NCI-H2196 (cell line): ENCODE data around the gene SERGEF.
"Not testable (repeated sequence)": the region's sequence is repeated elsewhere in the genome, so short reads cannot be mapped to it uniquely, and the experiment has no call there.

Experiments used
- DNase-seq: peaks from one replicate; lab custom pipeline; 2025; ENCODE audit not compliant: unreplicated experiment; lab: John Stamatoyannopoulos, UW

Gene SERGEF

GRCh38 chr11:18000760-18001159 is 12.1 kb downstream of the SERGEF start:
- no peak for DNase-seq

DNA sequence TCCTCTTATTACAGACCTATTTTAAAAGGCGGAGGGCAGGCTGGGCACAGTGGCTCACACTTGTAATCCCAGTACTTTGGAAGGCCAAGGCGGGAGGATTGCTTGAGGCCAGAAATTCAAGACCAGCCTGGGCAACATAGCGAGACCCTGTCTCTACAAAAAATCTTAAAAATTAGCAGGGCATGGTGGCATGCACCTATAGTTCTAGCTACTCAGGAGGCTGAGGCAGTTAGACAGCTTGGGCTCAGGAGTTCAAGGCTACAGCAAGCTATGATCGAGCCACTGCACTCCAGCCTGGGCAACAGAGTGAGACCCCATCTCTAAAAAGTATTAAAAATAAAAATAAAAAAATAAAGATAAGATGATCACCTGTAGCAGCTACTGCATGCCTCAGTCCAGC is 12.7 kb downstream of the SERGEF start:
- DNase-seq = not testable (repeated sequence)

DNA sequence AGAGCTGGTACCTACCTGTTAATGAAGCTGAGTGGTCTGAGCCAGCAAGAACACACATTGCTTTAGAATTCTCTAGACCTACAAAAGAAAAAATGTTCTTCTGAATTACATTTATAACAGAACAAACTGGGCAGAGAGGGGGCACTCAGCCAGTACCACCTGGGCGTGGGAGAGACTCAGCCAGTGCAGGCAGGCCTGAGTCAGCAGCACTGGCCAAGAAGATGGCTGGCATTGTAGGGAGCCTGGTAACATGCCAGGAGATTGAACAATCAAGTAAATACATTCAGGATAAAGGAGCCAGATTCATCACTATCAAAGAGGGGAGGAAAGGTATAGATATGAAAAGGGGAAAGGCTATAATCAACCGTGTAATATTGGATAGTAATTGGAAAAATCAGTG is 19.9 kb downstream of the SERGEF start:
- peak; percentile 28 for DNase-seq

GRCh38 chr11:17991783-17992433 is 20.9 kb downstream of the SERGEF start:
- peak; percentile 55 for DNase-seq

DNA sequence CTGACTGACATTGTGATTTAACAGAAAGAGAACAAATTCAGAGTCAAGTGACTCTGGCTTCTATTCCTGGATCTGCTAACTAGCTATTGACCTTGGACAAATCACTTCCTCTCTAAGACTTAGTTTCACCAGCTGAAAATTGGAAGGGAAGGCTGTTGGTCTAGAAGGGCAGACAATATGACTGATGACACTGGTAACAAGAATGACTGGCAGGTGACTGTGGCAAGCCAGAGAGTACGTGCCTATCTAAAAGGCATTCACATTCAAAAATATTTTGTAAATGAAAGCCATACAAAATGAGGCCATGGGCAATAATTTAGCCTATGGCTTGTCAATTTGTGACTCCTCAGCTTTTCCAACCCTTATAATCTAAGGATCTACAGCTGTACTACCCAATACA is 23.5 kb downstream of the SERGEF start:
- no peak for DNase-seq

- peak; percentile 84 for DNase-seq
Observed at GRCh38 chr11:17988465-17988864, 24.4 kb downstream of the SERGEF start.

GRCh38 chr11:17987826-17988225 is 25.0 kb downstream of the SERGEF start:
- DNase-seq = no peak

DNA sequence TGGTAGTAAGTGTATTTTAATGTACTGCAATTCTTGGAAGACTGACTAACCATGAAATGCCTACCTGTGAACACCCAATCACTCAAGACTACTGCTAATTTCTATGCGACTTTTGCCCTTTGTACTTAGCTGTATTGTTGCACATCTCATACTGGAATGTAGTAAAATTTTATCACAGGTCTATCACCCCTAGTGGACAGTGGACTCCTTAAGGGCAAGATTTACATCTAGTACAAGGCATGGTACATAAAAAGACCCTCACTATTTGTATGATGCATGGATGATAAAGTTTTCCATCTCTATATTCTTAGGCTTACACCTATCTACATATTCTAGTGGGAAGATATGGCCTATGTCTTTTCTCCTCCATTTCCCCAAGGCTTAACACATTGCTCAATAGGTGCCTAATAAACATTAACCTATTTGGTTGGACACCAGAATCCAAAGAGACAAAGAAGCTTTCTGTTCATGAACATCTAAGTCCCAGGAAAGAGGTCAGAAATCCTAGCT is 26.1 kb downstream of the SERGEF start:
- DNase-seq = no peak

DNA sequence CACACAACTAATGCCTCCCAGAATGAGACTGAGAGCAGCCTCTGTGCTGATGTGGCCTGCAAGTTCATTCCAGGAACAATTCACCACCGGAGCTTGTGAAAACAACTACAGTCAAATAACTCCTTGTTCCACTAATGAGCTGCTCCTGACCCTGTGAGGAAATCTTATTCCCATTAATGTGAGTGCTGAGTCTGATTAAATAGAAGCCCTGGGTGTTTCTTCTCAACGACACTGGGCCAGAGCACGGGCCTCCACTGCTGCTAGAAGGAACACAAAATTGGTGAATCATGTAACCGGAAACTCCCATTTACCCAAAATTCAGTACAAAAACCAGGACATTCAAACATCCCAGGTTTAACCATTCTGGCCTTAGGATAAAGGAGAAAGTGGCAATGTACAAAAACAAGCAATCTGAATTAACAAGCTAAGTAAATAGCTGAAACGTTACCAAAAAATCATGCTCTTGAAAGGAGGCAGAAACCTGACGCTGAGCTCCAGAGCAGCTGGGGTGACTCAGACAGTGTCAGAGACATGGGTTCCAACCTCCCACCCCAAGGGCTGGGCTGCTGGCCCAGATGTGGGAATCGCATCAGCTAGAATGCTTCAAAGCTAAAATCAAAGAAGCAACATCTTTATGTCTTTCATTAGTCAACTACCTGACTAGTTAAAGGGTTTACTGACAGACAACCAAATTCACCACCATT is 26.7 kb downstream of the SERGEF start:
- DNase-seq = peak; percentile 63

DNA sequence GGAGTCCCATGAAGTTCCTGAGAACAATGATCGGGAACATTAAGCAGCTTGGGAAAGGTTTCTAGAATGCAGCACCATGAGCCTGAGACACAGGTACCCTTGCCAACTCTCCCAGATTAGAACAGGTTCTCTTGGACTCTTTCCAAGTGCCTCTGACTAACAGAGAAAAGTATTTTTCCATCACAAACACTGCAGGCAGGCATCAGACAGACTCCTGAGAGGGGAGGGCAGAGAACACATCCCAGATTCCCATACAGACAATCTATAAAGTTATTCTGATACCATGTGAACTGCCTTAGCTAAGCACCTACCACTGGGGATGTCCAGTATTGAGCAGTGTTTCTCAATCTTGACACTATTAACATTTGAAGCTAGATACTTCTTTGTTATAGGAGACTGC is 27.3 kb downstream of the SERGEF start:
- DNase-seq = peak; percentile 74

GRCh38 chr11:17983569-17983968 is 29.3 kb downstream of the SERGEF start:
- DNase-seq = no peak

DNA sequence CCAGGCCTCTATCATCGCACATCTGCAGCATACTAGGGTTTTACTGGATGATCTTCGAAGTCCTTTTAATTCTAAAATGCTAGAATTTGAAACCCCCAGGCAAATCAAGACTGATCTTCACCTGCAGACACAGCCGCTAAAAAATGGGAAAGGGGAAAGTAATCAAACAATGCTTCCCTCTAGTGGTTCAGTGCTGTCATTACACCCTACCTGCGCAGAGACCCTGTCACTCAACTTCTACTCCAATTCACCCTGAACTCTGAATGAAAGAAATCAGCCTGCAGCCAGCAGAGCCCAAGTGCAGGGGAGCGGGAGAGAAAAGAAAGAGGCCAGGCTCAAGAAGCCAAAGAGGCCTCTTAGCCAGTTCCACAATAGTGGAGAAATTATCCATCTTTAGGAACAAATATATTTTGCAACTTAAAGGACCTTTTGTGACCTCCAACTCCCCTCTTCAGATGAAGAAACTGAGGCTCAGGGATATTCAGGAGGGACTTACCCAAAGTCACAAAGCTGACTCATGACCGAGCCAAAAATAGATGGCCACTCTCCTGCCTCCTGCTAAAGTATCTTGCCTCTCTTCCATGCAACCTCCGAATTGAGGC is 33.0 kb downstream of the SERGEF start:
- peak; percentile 50 for DNase-seq

GRCh38 chr11:17978553-17979287 is 34.1 kb downstream of the SERGEF start:
- peak; percentile 69 for DNase-seq

DNA sequence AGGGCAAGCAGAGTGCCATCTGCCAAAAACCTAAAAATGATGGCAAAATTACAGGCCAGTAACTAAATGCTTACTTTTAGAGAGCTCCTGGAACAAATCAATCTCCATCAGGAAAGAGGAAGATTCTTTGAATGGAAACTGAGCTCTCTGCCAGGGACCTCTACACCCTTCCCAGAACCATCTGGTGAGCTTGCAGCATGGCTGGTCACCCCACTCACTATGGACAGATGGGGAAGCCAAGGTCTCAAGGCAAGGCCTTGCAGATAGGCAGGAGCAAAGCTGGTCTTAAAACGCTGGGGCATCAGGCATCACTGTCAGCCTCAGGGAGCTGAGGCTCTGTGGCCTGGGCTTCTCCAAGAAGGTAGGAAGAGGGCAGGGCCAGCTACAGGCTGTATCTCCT is 36.2 kb downstream of the SERGEF start:
- no peak for DNase-seq

DNA sequence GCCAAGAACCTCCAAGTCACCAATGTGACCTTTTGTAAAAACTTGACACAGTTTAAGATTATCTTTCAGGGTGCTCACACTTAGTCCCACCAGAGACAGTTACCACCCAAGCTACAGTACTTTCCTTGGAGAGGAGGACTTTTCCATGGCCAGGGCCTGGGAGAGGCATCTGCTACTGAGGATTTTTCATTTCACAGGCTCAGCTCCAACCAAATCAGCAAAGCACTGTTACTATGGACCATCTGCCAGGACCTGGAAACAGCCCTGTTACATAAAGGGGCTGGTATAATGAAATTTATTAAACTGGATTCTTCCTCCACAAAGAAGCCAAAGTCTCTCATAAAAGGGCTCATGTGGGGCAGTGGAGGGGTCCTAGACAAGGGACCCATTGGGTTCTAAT is 38.6 kb downstream of the SERGEF start:
- DNase-seq = no peak

GRCh38 chr11:17972987-17973386 is 39.9 kb downstream of the SERGEF start:
- no peak for DNase-seq

- no peak for DNase-seq
Observed at GRCh38 chr11:17968206-17968605, 44.6 kb downstream of the SERGEF start.

DNA sequence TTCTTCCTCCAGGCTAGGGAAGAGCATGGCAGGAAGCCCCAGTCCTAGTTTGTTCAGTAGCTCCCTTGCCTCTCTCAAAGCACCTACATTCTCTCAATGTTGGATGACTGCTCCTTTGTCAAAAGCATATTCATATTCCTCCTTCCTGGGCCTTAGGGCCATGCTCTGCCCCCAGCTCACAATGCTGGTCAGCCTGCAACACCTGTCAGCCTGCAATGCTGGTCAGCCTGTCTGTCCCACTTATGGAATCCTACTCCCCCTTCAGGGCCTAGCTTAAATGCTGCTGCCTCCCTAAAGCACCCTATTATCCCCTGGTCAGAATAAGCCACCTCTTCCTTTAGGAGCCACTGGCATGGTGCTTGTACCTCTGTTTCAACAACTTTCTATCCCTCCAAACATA is 45.2 kb downstream of the SERGEF start:
- no peak for DNase-seq

- no peak for DNase-seq
Observed at GRCh38 chr11:17960091-17960490, 52.8 kb downstream of the SERGEF start.

GRCh38 chr11:17958446-17958845 is 54.4 kb downstream of the SERGEF start:
- no peak for DNase-seq

DNA sequence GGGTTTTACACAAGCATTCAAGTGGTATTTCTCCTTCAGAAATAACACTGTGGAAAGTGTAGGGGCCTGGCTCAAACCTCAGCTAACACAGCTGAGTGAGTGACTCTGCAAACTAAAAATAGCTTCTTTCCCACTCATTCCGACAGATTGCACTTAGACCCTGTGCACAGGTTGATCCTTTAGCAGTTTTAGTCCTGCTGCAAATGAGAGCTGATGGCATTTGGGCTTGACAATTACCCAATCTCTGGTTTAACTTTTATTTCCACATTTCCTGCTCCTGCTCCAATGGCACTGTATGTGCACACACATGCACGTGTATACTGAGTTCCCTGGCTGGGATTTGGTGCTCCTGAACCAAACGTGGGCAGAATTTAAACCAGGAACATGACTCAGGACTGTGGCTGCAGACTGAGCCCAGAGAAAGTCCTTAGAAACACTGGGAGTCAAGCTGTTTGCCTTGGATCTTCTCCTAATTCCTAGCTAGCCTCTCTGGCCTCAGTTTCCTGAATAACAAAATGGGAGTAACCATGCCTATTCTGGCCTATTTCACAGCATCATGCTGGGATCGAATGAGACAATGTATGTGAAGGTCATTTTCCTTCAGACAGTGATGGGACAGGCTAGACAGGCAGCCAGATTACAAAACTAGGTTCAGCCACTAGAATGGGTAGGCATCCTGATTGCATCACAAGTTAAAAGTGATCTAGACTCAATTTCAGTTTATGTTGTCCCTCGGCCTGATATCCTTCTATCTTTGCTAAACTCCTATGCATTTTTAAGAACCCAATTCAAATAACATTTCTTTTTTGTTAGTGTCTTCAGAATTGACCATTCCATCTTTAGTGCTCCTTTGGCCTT is 58.2 kb downstream of the SERGEF start:
- DNase-seq = no peak
